Colon (tissue), 2 donors: ENCODE results near the gene DENND2A.

Source experiments
- FAIRE-seq: peaks from 2 replicates; lab custom pipeline; 2012; peaks lifted over from hg19 to GRCh38; lab: Jason Lieb, UNC
- donor health status: control.
- donor health status: control.

DENND2A gene

GRCh38 chr7:140619176-140619575 is 21.4 kb downstream of the DENND2A start:
- no peak for FAIRE-seq

GRCh38 chr7:140618306-140618705 is 22.3 kb downstream of the DENND2A start:
- FAIRE-seq: no peak

GRCh38 chr7:140617081-140617480 is 23.5 kb downstream of the DENND2A start:
- no peak for FAIRE-seq

- no peak for FAIRE-seq
Measured at GRCh38 chr7:140616328-140616727, 24.3 kb downstream of the DENND2A start.

GRCh38 chr7:140611641-140612040 is 29.0 kb downstream of the DENND2A start:
- no peak for FAIRE-seq

- no peak for FAIRE-seq
Measured at GRCh38 chr7:140610204-140611165, 30.1 kb downstream of the DENND2A start.

- no peak for FAIRE-seq
Measured at GRCh38 chr7:140609646-140610045, 31.0 kb downstream of the DENND2A start.

GRCh38 chr7:140607441-140607989 is 33.1 kb downstream of the DENND2A start:
- FAIRE-seq: no peak

GRCh38 chr7:140605337-140605736 is 35.3 kb downstream of the DENND2A start:
- no peak for FAIRE-seq

- FAIRE-seq: no peak
Measured at GRCh38 chr7:140604760-140605159, 35.9 kb downstream of the DENND2A start.

- no peak for FAIRE-seq
Measured at GRCh38 chr7:140604076-140604475, 36.5 kb downstream of the DENND2A start.

- FAIRE-seq: no peak
Measured at GRCh38 chr7:140601566-140602174, 38.9 kb downstream of the DENND2A start.

GRCh38 chr7:140600341-140600740 is 40.3 kb downstream of the DENND2A start:
- FAIRE-seq: no peak

- FAIRE-seq: no peak
Measured at GRCh38 chr7:140597428-140597949, 43.1 kb downstream of the DENND2A start.

GRCh38 chr7:140596519-140597427 is 43.8 kb downstream of the DENND2A start:
- no peak for FAIRE-seq

- no peak for FAIRE-seq
Measured at GRCh38 chr7:140595468-140596092, 45.0 kb downstream of the DENND2A start.

GRCh38 chr7:140594131-140594691 is 46.4 kb downstream of the DENND2A start:
- no peak for FAIRE-seq

GRCh38 chr7:140593672-140593982 is 47.0 kb downstream of the DENND2A start:
- FAIRE-seq: no peak

GRCh38 chr7:140592964-140593671 is 47.5 kb downstream of the DENND2A start:
- FAIRE-seq: no peak

- FAIRE-seq: no peak
Measured at GRCh38 chr7:140591180-140591902, 49.3 kb downstream of the DENND2A start.
